ENCODE data around the gene RAD51B.

Gene RAD51B

DNA sequence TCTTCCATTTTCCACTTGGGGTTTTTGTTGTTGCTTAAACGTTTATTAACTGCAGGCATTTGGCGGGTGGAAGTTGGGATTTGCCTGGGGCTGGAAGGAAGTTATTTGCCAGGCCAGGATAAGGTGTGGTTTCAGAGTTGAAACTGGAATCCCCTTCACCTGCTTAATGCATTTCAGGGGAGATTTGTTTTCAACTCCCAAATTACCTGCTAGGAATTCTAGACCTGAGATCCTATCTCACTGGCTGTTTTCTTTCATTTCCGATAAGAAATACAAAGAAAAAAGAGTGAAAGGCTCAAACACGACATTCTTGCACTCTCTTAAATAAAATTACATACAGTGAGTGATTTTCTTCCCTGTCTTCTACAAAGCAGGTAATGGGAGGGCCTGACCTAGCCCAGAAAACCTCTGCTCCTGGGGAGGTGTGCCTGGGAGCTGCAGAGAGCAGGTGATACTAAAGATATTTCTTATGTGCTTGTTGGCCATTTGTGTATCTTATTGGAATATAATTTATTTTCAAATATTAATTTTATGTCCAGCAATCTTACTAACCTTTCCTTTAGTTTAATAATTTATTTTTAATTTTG is 695.1 kb downstream of the RAD51B start:
- no peak for TF ChIP-seq CTCF (conservative IDR thresholded peaks at IDR 0.05; ENCODE audit: control insufficient read depth, insufficient read depth, low read depth, low read length)
- no peak overlapping the region for H3K4me3 ChIP-seq (ENCODE audit: control insufficient read depth, low read depth, low read length)
- DNase-seq (ENCODE audit: low read depth) = no peak

GRCh38 chr14:68516342-68516741 is 696.8 kb downstream of the RAD51B start:
- no peak overlapping the region for H3K4me3 ChIP-seq (ENCODE audit: control insufficient read depth, low read depth, low read length)
- TF ChIP-seq CTCF (conservative IDR thresholded peaks at IDR 0.05; ENCODE audit: control insufficient read depth, insufficient read depth, low read depth, low read length) = no peak
- DNase-seq (ENCODE audit: low read depth) = no peak

DNA sequence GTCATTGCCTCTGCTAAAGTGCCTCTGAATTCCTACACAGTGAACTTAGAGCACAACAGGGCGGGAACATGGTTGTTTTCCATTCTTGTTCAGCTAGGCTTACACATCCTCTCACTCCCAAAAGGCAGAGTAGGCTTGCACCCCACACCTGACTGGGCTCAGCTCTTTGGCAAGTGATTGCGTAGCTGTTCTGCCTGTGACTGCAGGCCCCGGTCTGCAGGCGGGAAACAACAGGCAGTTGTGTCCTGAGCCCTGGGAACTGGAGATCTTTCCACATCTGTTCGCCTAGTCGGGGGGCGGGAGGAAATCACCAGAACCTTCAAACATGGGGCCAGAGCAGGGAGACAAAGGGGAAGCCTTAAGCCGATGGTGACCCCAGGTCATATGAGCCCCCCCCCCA is 698.6 kb downstream of the RAD51B start:
- DNase-seq (ENCODE audit: low read depth) = no peak
- TF ChIP-seq CTCF (conservative IDR thresholded peaks at IDR 0.05; ENCODE audit: control insufficient read depth, insufficient read depth, low read depth, low read length) = no peak
- no peak overlapping the region for H3K4me3 ChIP-seq (ENCODE audit: control insufficient read depth, low read depth, low read length)

GRCh38 chr14:68518761-68519670 is 699.4 kb downstream of the RAD51B start:
- no peak for TF ChIP-seq CTCF (conservative IDR thresholded peaks at IDR 0.05; ENCODE audit: control insufficient read depth, insufficient read depth, low read depth, low read length)
- peak; percentile 78 for DNase-seq (ENCODE audit: low read depth)
- no peak overlapping the region for H3K4me3 ChIP-seq (ENCODE audit: control insufficient read depth, low read depth, low read length)

DNA sequence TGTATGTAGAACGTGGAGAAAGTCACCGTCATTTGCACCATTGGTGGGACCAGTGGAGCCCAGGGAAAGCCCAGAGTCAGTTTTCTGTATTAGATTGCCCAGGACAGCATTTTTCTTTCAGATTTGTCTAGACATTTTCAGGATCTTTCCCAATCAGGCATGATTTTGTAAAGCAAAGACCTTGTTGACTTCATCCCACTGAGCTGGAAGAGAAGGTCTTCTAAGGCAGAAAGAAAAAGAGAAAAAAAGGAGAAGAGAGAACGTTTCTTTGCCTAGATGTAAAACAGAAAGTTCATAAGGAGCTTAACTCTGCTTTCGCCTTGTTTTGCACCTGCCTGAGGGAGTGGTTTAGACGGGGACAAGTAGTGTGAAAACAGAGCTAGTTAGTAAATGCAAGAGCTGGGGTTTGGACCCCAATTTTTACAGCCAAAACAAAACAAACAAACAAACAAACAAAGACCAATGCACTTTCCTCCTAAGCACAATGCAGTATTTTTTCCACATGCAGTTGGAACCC is 700.1 kb downstream of the RAD51B start:
- no peak for TF ChIP-seq CTCF (conservative IDR thresholded peaks at IDR 0.05; ENCODE audit: control insufficient read depth, insufficient read depth, low read depth, low read length)
- no peak overlapping the region for H3K4me3 ChIP-seq (ENCODE audit: control insufficient read depth, low read depth, low read length)
- no peak for DNase-seq (ENCODE audit: low read depth)

GRCh38 chr14:68520637-68521556 is 701.3 kb downstream of the RAD51B start:
- no peak for TF ChIP-seq CTCF (conservative IDR thresholded peaks at IDR 0.05; ENCODE audit: control insufficient read depth, insufficient read depth, low read depth, low read length)
- no peak overlapping the region for H3K4me3 ChIP-seq (ENCODE audit: control insufficient read depth, low read depth, low read length)
- no peak for DNase-seq (ENCODE audit: low read depth)

Measured in fibroblast of mammary gland (primary cell).